Activated CD8-positive, alpha-beta memory T cell treated with anti-CD3 and anti-CD28 coated beads for 24 hours (primary cell): ENCODE data around the gene PJVK.
A peak's percentile ranks its signal among the peaks of the same experiment; 100 is the strongest.
"Not testable (repeated sequence)": the region's sequence is repeated elsewhere in the genome, so short reads cannot be mapped to it uniquely, and the experiment has no call there.

Experiments used
- DNase-seq: peaks from one replicate; pipeline ENCODE4 v3.0.0-alpha.2; 2020

Gene PJVK

GRCh38 chr2:178441426-178441825 is 9.8 kb upstream of the PJVK start:
- DNase-seq = no peak

- DNase-seq = no peak
These were observed 2.1 kb upstream of the PJVK start for GRCh38 chr2:178448968-178449661.

- DNase-seq = no peak
These were observed 1.3 kb upstream of the PJVK start for GRCh38 chr2:178449700-178450523.

- DNase-seq = peak; percentile 94
These were observed 729 bp upstream of the PJVK start for GRCh38 chr2:178450524-178450773.

- no peak for DNase-seq
These were observed 1.2 kb downstream of the PJVK start for GRCh38 chr2:178452334-178452733.

- DNase-seq = no peak
These were observed 1.7 kb downstream of the PJVK start for GRCh38 chr2:178452870-178453269.

- DNase-seq = no peak
These were observed 4.8 kb downstream of the PJVK start for GRCh38 chr2:178455947-178456346.

GRCh38 chr2:178457390-178457886 is 6.3 kb downstream of the PJVK start:
- no peak for DNase-seq

GRCh38 chr2:178469219-178469849 is 18.2 kb downstream of the PJVK start:
- DNase-seq = no peak

- not testable (repeated sequence) for DNase-seq
These were observed 20.1 kb downstream of the PJVK start for GRCh38 chr2:178471313-178471712.

- DNase-seq = no peak
These were observed 22.2 kb downstream of the PJVK start for GRCh38 chr2:178473373-178473772.

GRCh38 chr2:178473931-178474330 is 22.8 kb downstream of the PJVK start:
- no peak for DNase-seq

- DNase-seq = no peak
These were observed 23.4 kb downstream of the PJVK start for GRCh38 chr2:178474560-178474959.

GRCh38 chr2:178476477-178476876 is 25.3 kb downstream of the PJVK start:
- DNase-seq = no peak

GRCh38 chr2:178477443-178478129 is 26.4 kb downstream of the PJVK start:
- DNase-seq = no peak

GRCh38 chr2:178478130-178478438 is 26.9 kb downstream of the PJVK start:
- no peak for DNase-seq

GRCh38 chr2:178478439-178479274 is 27.5 kb downstream of the PJVK start, which contains the start of gene FKBP7:
FKBP7 (minus strand) TSS chr2:178478600; CDS start chr2:178478499, 101 bp downstream.
- peak; percentile 89 for DNase-seq

- no peak for DNase-seq
These were observed 28.1 kb downstream of the PJVK start for GRCh38 chr2:178479275-178479616.

GRCh38 chr2:178479758-178480226 is 28.6 kb downstream of the PJVK start:
- no peak for DNase-seq

- peak; percentile 89 for DNase-seq
These were observed 29.3 kb downstream of the PJVK start, which contains the start of gene PLEKHA3 for GRCh38 chr2:178480227-178481181. PLEKHA3 (plus strand) TSS chr2:178480457; CDS start chr2:178480870, 413 bp downstream.

GRCh38 chr2:178482437-178482836 is 31.3 kb downstream of the PJVK start:
- DNase-seq = no peak
